Stimulated activated CD4-positive, alpha-beta T cell treated with anti-CD3 and anti-CD28 coated beads, Interleukin-1b, Interleukin-23, amount 100 ng/mL, for 1 hour (primary cell): Measurements from ENCODE around the gene SCD.
A peak's percentile ranks its signal among the peaks of the same experiment; 100 is the strongest.
"Not testable (repeated sequence)": the region's sequence is repeated elsewhere in the genome, so short reads cannot be mapped to it uniquely, and the experiment has no call there.

Experiments
- DNase-seq, 2 donors: peaks; one replicate each; pipeline ENCODE4 v3.0.0-alpha.2; 2020; ENCODE audit warnings: low read depth in 2 of 2

SCD gene

DNA sequence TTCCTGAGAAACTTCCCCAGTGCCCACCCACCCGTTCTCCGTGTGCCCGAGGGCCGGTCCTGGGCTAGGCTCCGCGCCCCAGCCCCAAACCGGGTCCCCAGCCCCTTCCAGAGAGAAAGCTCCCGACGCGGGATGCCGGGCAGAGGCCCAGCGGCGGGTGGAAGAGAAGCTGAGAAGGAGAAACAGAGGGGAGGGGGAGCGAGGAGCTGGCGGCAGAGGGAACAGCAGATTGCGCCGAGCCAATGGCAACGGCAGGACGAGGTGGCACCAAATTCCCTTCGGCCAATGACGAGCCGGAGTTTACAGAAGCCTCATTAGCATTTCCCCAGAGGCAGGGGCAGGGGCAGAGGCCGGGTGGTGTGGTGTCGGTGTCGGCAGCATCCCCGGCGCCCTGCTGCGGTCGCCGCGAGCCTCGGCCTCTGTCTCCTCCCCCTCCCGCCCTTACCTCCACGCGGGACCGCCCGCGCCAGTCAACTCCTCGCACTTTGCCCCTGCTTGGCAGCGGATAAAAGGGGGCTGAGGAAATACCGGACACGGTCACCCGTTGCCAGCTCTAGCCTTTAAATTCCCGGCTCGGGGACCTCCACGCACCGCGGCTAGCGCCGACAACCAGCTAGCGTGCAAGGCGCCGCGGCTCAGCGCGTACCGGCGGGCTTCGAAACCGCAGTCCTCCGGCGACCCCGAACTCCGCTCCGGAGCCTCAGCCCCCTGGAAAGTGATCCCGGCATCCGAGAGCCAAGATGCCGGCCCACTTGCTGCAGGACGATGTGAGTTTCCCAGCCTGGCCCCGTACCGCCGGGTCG is at the start of gene SCD:
TSS of gene SCD (plus strand) at position 469 of the 803 bp plus-strand sequence. CDS start at position 741, 272 bp downstream.
- DNase-seq, result peak; percentile 34 to 46

DNA sequence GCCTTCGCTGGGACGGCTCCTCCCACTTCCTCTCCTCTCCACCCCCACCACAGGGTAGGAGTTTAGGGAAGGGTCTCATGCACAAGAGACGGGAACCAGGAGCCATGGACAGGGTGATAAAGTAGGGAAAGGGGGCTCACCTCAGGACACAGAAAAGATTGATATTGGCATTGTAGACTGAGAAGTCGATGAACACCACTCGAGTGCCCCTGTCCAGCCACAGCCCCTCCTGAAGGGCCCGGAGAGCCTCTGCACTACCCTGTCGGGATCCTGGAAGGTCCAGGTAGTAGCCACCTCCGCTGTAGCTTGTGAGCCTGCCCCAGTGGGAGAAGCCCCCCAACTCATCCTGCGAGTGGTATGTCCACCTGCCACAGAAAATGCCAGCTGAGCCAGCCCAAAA is 49.8 kb upstream of the SCD start:
- DNase-seq, result no peak

- DNase-seq, result not testable (repeated sequence)
Observed at GRCh38 chr10:100301123-100301522, 45.9 kb upstream of the SCD start.

DNA sequence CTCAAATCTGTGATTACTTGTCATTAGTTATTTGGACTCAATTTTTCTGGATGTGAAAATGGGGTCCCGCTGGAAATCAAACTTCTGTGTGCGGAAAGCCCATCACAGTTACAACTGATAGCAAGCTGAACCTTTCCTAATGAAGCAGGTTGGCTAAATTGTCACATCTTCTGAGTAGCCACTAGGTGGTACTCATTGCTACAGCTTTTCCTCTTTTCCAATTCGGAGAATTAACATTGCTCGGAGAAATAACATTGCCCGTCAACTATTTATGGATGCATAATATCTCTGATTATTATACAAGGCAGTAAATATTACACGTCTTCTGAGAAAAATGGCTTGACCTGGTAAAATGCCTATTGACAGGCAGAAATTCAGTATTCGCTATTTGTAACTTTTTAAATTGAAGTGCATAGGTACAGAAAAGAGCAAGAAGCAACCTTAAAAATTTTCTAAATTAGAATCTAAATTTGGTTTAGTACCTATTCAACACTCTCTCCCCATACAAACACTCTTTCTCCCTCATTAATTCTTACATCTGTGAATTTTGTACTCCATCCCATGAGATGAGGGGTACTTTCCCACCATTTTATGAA is 43.2 kb upstream of the SCD start:
- no peak for DNase-seq

- no peak for DNase-seq
Observed at GRCh38 chr10:100304414-100304813, 42.6 kb upstream of the SCD start.

- DNase-seq, result no peak
Observed at GRCh38 chr10:100306861-100307260, 40.2 kb upstream of the SCD start.

DNA sequence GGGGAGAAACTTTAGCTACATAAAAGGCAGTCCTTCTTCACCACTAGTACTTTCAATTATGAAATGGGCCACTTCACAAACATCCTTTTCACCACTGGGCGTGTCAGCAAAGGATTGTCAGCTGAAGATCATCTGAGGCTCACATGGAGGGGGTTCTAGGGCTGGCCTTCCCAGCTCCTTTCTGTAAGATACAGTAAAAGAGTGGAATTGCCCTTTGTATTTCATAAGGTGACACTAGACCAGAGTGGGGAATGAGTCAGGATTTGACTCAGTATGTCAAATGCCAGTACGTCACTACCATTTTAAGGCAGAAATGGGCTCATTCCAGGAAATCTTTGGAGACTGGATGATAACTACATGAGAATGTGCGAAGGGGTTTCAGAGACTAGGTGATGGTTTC is 39.3 kb upstream of the SCD start:
- DNase-seq, result no peak

GRCh38 chr10:100311298-100311697 is 35.7 kb upstream of the SCD start:
- no peak for DNase-seq

- DNase-seq, result no peak
Observed at GRCh38 chr10:100315615-100316014, 31.4 kb upstream of the SCD start.

- DNase-seq, result no peak
Observed at GRCh38 chr10:100318207-100318606, 28.8 kb upstream of the SCD start.

DNA sequence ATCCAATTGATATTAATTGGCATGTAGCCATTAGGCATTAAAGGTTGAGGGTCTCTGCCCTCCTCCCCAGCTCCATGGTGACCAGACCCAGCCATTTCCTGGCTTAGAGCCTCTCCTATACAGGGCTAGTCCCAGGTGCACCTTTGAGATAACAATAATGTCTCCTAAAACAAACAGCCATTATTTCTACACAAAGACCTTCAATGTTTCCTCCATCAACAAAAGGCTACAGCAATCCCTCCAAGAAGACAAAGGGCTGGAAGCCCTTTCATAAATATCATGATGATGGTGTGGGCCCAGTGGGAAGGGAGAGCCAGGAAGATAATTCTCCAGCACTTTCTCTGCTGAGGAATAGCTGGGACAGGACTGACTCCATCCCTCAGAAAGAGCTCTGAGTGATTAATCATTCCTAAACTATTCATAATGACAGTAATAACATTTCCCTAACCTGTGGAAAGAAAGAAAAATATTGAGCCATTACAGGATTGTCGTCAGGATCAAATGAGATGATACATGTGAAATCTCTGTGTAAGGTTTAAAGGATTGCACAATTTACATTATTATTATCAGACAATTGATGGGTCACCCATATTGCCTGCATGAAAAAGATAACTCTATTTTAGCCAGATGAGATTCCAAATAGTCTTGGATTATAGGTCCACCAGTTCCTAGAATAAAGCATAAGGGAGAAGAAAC is 27.2 kb upstream of the SCD start:
- no peak for DNase-seq

- no peak for DNase-seq
Observed at GRCh38 chr10:100325158-100325557, 21.9 kb upstream of the SCD start.

- DNase-seq, result no peak
Observed at GRCh38 chr10:100327007-100327717, 19.9 kb upstream of the SCD start.

GRCh38 chr10:100327718-100328009 is 19.4 kb upstream of the SCD start:
- no peak for DNase-seq

DNA sequence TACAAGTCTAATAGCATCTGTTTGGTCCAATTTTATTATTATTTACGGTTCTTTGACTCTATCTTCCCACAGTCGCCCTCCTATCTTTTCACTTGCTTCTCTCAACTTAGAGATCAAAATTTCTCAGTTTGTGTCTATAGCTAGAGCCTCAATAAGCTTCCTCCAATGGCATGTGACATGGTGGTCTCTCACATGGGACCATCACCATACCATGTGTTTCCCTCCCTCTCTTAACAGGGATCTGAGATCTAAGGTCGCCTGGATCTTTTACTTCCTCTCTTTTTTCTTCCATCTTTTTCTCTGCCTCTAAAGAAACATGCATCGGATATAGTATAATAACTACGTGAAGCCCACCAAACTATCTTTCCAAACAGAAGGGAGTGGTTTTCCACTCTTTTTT is 18.8 kb upstream of the SCD start:
- DNase-seq, result no peak

DNA sequence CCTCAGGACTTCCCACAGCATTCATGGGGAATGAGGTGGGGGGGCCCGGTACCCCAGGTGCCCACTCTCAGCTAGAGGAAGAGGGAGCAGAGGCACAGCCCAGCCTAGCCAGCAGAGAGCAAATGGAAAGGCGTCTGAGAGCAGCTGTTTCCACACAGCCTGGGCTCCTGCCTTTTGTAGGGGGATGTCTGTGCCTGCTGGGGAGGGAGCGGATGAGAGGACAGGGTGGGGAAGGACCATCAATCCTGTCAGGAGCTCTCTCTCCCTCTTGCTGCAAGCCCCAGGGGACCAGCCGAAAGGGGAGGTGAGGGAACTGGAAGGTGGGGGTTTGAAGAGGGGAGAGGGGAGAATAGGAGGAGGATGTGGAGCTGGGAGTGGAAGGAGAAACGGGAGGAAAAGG is 17.0 kb upstream of the SCD start, which contains the start of gene PKD2L1:
TSS of gene PKD2L1 (minus strand) at position 150 of the 400 bp plus-strand sequence. CDS start at position 25, 125 bp downstream.
- DNase-seq, result no peak

DNA sequence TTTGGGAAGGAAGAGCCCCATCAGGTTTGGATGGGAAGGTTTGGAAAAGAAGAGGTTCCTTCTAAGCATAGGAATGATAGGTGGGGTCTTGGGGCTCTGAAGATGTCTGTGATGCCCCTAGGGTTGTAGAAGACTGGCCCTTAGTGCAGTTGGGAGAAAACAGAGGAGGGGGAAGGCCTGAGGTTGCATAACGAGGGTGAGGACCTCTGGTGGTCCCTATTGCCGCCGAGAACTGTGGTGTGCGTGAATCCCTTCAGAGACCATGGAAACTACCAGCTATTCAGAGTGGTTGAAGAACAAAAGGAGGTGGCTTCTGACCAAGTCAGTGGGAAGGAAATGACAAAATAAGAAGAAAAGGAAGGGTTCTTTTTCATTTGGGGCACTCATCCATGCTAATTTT is 13.9 kb upstream of the SCD start:
- DNase-seq, result no peak

- DNase-seq, result no peak
Observed at GRCh38 chr10:100333661-100334440, 13.2 kb upstream of the SCD start.

GRCh38 chr10:100334762-100335161 is 12.3 kb upstream of the SCD start:
- DNase-seq, result no peak

DNA sequence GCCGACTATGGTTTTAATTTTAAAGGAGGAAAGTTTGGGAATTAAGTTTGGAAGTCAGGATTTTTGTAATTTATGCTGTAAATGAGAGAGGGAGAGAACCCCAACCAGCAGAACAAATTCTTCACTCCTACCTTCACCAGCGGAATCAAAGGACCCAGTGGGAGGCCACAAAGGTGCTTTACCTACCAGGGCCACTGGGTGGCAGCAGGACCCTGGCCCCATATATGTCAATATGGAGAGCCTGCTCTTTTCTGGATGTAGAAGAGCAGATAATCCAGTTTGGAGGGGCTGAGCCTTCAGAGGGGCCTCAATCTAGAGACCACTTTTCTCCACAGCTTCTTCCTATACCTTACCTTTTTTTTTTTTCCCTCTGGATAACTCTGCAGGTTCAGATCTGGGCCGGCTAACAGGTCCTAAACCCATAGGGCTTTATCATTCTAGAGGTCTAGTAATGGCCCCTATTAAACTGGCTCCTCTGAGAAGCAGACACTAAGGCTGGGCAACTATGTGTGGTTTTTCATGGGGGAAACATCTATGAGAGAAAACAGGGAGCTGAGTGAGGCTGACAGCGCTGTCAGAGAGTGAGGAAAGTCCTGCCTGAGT is 8.5 kb upstream of the SCD start:
- peak; percentile 50 to 72 for DNase-seq

GRCh38 chr10:100339236-100339635 is 7.8 kb upstream of the SCD start:
- no peak for DNase-seq
